GM12891 (cell line): ENCODE data around the gene TEX13B.

Experiments used
- DNase-seq: peaks from one replicate; pipeline ENCODE4 v3.0.0; 2011; ENCODE audit warnings: low spot score; ENCODE audit not compliant: insufficient read length
- FAIRE-seq: peaks from 2 replicates; lab custom pipeline; 2011; peaks lifted over from hg19 to GRCh38; lab: Jason Lieb, UNC
- PAX5 ChIP-seq: IDR thresholded peaks from 2 replicates; pipeline ENCODE4 v1.6.1; 2011; ENCODE audit warnings: low read length, moderate library complexity, mild to moderate bottlenecking; ENCODE audit not compliant: insufficient read depth, severe bottlenecking
- POLR2A ChIP-seq: IDR thresholded peaks from 2 replicates; pipeline ENCODE4 v1.6.1; 2011; ENCODE audit warnings: low read depth, low read length, control low read depth
- POLR2AphosphoS5 ChIP-seq: IDR thresholded peaks from 2 replicates; pipeline ENCODE4 v1.6.1; 2011; ENCODE audit warnings: low read depth, low read length, control low read depth
- POU2F2 ChIP-seq: IDR thresholded peaks from 2 replicates; pipeline ENCODE4 v1.6.1; 2011; ENCODE audit warnings: low read depth, mild to moderate bottlenecking, control low read depth, low read length, moderate library complexity
- SPI1 ChIP-seq: IDR thresholded peaks from 2 replicates; pipeline ENCODE4 v1.6.1; 2011; ENCODE audit warnings: low read depth, low read length, control low read depth
- TAF1 ChIP-seq: IDR thresholded peaks from 2 replicates; pipeline ENCODE4 v1.6.1; 2011; ENCODE audit warnings: low read depth, low read length, control low read depth

The TEX13B gene

GRCh38 chrX:108018656-108019381 lies 36.6 kb upstream of the TEX13B start:
- no peak for TF ChIP-seq POU2F2
- no peak for TF ChIP-seq PAX5
- TF ChIP-seq TAF1 = no peak
- TF ChIP-seq POLR2A = no peak
- TF ChIP-seq POLR2AphosphoS5 = no peak
- TF ChIP-seq SPI1 = no peak
- FAIRE-seq = peak; percentile 9
- DNase-seq = no peak

GRCh38 chrX:108001218-108001814 lies 19.1 kb upstream of the TEX13B start:
- no peak for DNase-seq
- no peak for TF ChIP-seq TAF1
- TF ChIP-seq SPI1 = no peak
- no peak for TF ChIP-seq POLR2AphosphoS5
- TF ChIP-seq PAX5 = no peak
- TF ChIP-seq POLR2A = no peak
- no peak for TF ChIP-seq POU2F2
- peak; percentile 63 for FAIRE-seq

GRCh38 chrX:108000751-108001150 lies 18.6 kb upstream of the TEX13B start:
- FAIRE-seq = no peak
- TF ChIP-seq POU2F2 = no peak
- TF ChIP-seq POLR2AphosphoS5 = no peak
- TF ChIP-seq SPI1 = no peak
- no peak for TF ChIP-seq PAX5
- TF ChIP-seq TAF1 = no peak
- TF ChIP-seq POLR2A = no peak
- no peak for DNase-seq

GRCh38 chrX:107996124-107996523 lies 14.0 kb upstream of the TEX13B start:
- no peak for DNase-seq
- TF ChIP-seq POU2F2 (no peak), POLR2A (no peak), PAX5 (no peak), TAF1 (no peak), POLR2AphosphoS5 (no peak), SPI1 (no peak)
- no peak for FAIRE-seq

GRCh38 chrX:107985033-107985432 lies 2.9 kb upstream of the TEX13B start:
- TF ChIP-seq POLR2A (no peak), TAF1 (no peak), PAX5 (no peak), SPI1 (no peak), POU2F2 (no peak), POLR2AphosphoS5 (no peak)
- no peak for DNase-seq
- FAIRE-seq = no peak

- FAIRE-seq (no peak), DNase-seq (no peak)
- TF ChIP-seq PAX5 (no peak), TAF1 (no peak), POU2F2 (no peak), SPI1 (no peak), POLR2AphosphoS5 (no peak), POLR2A (no peak)
These were observed 2.6 kb downstream of the TEX13B start for GRCh38 chrX:107979534-107979933.

- DNase-seq = no peak
- FAIRE-seq = no peak
- TF ChIP-seq TAF1 = no peak
- TF ChIP-seq SPI1 = no peak
- TF ChIP-seq PAX5 = no peak
- TF ChIP-seq POLR2A = no peak
- no peak for TF ChIP-seq POLR2AphosphoS5
- no peak for TF ChIP-seq POU2F2
These were observed 3.4 kb downstream of the TEX13B start for GRCh38 chrX:107978707-107979307.

GRCh38 chrX:107978071-107978470 lies 4.1 kb downstream of the TEX13B start:
- DNase-seq = no peak
- no peak for TF ChIP-seq PAX5
- no peak for TF ChIP-seq TAF1
- TF ChIP-seq POLR2A = no peak
- no peak for TF ChIP-seq POLR2AphosphoS5
- TF ChIP-seq SPI1 = no peak
- no peak for TF ChIP-seq POU2F2
- no peak for FAIRE-seq

GRCh38 chrX:107971636-107972035 lies 10.5 kb downstream of the TEX13B start:
- DNase-seq (no peak), FAIRE-seq (no peak)
- TF ChIP-seq POLR2A (no peak), TAF1 (no peak), PAX5 (no peak), POU2F2 (no peak), SPI1 (no peak), POLR2AphosphoS5 (no peak)

- no peak for FAIRE-seq
- TF ChIP-seq TAF1 (no peak), POLR2A (no peak), POU2F2 (no peak), POLR2AphosphoS5 (no peak), SPI1 (no peak), PAX5 (no peak)
These were observed 12.1 kb downstream of the TEX13B start for GRCh38 chrX:107970073-107970472.

More at GRCh38 chrX:107970073-107970472, 12.1 kb downstream of the TEX13B start:
- no peak for DNase-seq
